WTC11 (cell line): ENCODE data around the gene SULF2. TPM values are rescaled to one million over a fixed set of nuclear protein-coding genes. Genes with fewer than 3 reads are reported as not detected.

Source experiments
- ATAC-seq: fragments of 200-7000 bp; cut with Tn5 transposase; 2 replicates; pipeline ENCODE4 v1.10.0; 2021; ENCODE audit warnings: mild to moderate bottlenecking, moderate library complexity
- CTCF ChIA-PET: fragments of 300-600 bp; sonication (Branson Sonifier 250); formaldehyde crosslinking; loops from one replicate; lab custom pipeline; 2021; ENCODE audit warnings: antibody characterized with exemption; lab: Charles Lee
- POLR2A ChIA-PET: fragments of 350-600 bp; sonication (Branson Sonifier 250); formaldehyde crosslinking; loops from one replicate; lab custom pipeline; 2021; ENCODE audit warnings: antibody characterized with exemption; lab: Charles Lee
- DNase-seq: peaks from one replicate; pipeline ENCODE4 v3.0.0; 2021; ENCODE audit warnings: low spot score
- H3K27ac Mint-ChIP-seq: 2 replicates; pipeline ENCODE4 v1.8.0; 2021; ENCODE audit warnings: mixed read lengths
- H3K27me3 Mint-ChIP-seq: 2 replicates; pipeline ENCODE4 v1.8.0; 2021; ENCODE audit warnings: low read depth, mild to moderate bottlenecking, moderate library complexity, mixed read lengths
- H3K36me3 Mint-ChIP-seq: 2 replicates; pipeline ENCODE4 v1.8.0; 2021; ENCODE audit warnings: mixed read lengths
- H3K4me1 Mint-ChIP-seq: 2 replicates; pipeline ENCODE4 v1.8.0; 2022; ENCODE audit warnings: mixed read lengths
- H3K4me3 Mint-ChIP-seq: 2 replicates; pipeline ENCODE4 v1.8.0; 2021; ENCODE audit warnings: mild to moderate bottlenecking, moderate library complexity, mixed read lengths
- H3K9me3 Mint-ChIP-seq: 2 replicates; pipeline ENCODE4 v1.8.0; 2021; ENCODE audit warnings: mixed read lengths
- ATF1 ChIP-seq: sonication (generic); formaldehyde crosslinking; IDR thresholded peaks from 2 replicates; pipeline ENCODE4 v1.8.1; 2023; ENCODE audit warnings: mild to moderate bottlenecking, moderate library complexity, missing genetic modification reagents
- CREB1 ChIP-seq: sonication (generic); formaldehyde crosslinking; IDR thresholded peaks from 2 replicates; pipeline ENCODE4 v1.8.0; 2023; ENCODE audit warnings: mild to moderate bottlenecking, missing genetic modification reagents
- CREM ChIP-seq: sonication (generic); formaldehyde crosslinking; IDR thresholded peaks from 2 replicates; pipeline ENCODE4 v1.8.1; 2022; ENCODE audit warnings: mild to moderate bottlenecking, missing genetic modification reagents, moderate library complexity
- E2F5 ChIP-seq: sonication (generic); formaldehyde crosslinking; IDR thresholded peaks from 2 replicates; pipeline ENCODE4 v1.8.1; 2022; ENCODE audit warnings: mild to moderate bottlenecking, moderate library complexity, missing genetic modification reagents
- FOXK1 ChIP-seq: sonication (generic); formaldehyde crosslinking; IDR thresholded peaks from 2 replicates; pipeline ENCODE4 v1.8.0; 2022; ENCODE audit warnings: mild to moderate bottlenecking, moderate library complexity, missing genetic modification reagents
- FOXP4 ChIP-seq: sonication (generic); formaldehyde crosslinking; IDR thresholded peaks from 2 replicates; pipeline ENCODE4 v1.8.0; 2022; ENCODE audit warnings: mild to moderate bottlenecking, missing genetic modification reagents
- GABPB1 ChIP-seq: sonication (generic); formaldehyde crosslinking; IDR thresholded peaks from 2 replicates; pipeline ENCODE4 v1.8.1; 2023; ENCODE audit warnings: mild to moderate bottlenecking, missing genetic modification reagents
- KAT7 ChIP-seq: sonication (generic); formaldehyde crosslinking; IDR thresholded peaks from 2 replicates; pipeline ENCODE4 v1.8.1; 2023; ENCODE audit warnings: missing genetic modification reagents, mild to moderate bottlenecking, borderline replicate concordance
- MXD4 ChIP-seq: fragments of 250-450 bp; sonication (Bioruptor Pico); IDR thresholded peaks from 2 replicates; pipeline ENCODE4 v1.8.0; 2021; ENCODE audit warnings: mild to moderate bottlenecking, moderate library complexity, borderline replicate concordance
- NFYB ChIP-seq: sonication (generic); formaldehyde crosslinking; conservative IDR thresholded peaks from 2 replicates; pipeline ENCODE4 v1.8.0; 2022; ENCODE audit warnings: low read depth, missing genetic modification reagents
- OVOL2 ChIP-seq: fragments of 250-450 bp; sonication (Bioruptor Pico); IDR thresholded peaks from 2 replicates; pipeline ENCODE4 v1.9.0; 2021; ENCODE audit warnings: mild to moderate bottlenecking, borderline replicate concordance
- PREB ChIP-seq: sonication (generic); formaldehyde crosslinking; IDR thresholded peaks from 2 replicates; pipeline ENCODE4 v1.8.1; 2022; ENCODE audit warnings: mild to moderate bottlenecking, missing genetic modification reagents, moderate library complexity, borderline replicate concordance
- TEAD1 ChIP-seq: sonication (generic); formaldehyde crosslinking; IDR thresholded peaks from 2 replicates; pipeline ENCODE4 v1.8.0; 2022; ENCODE audit warnings: mild to moderate bottlenecking, missing genetic modification reagents
- ZNF121 ChIP-seq: sonication (generic); formaldehyde crosslinking; IDR thresholded peaks from 2 replicates; pipeline ENCODE4 v1.8.0; 2023; ENCODE audit warnings: missing genetic modification reagents
- ZNF263 ChIP-seq: sonication (generic); formaldehyde crosslinking; IDR thresholded peaks from 2 replicates; pipeline ENCODE4 v1.8.1; 2022; ENCODE audit warnings: low read depth, mild to moderate bottlenecking, moderate library complexity, missing genetic modification reagents
- ZNF423 ChIP-seq: fragments of 250-450 bp; sonication (Bioruptor Pico); IDR thresholded peaks from 2 replicates; pipeline ENCODE4 v2.1.2; 2022; ENCODE audit warnings: mild to moderate bottlenecking, moderate library complexity
- ZSCAN18 ChIP-seq: fragments of 250-450 bp; sonication (Bioruptor Pico); IDR thresholded peaks from 2 replicates; pipeline ENCODE4 v2.1.2; 2022; ENCODE audit warnings: mild to moderate bottlenecking, moderate library complexity
- total RNA-seq: library from RNA; stranded (reverse); gene quantifications from 3 replicates; pipeline ENCODE4 v1.2.3, GENCODE V29; 2021
- TF ChIP-seq, protein P1 (sequence below): fragments of 200-600 bp; IDR thresholded peaks from 2 replicates; pipeline ENCODE4 v1.8.0; 2022; ENCODE audit warnings: antibody characterized with exemption
- TF ChIP-seq, protein P2 (sequence below): sonication (generic); formaldehyde crosslinking; conservative IDR thresholded peaks from 2 replicates; pipeline ENCODE4 v1.8.1; 2023; ENCODE audit warnings: mild to moderate bottlenecking, low read depth, missing genetic modification reagents, moderate library complexity
- TF ChIP-seq, protein P3 (sequence below): sonication (generic); formaldehyde crosslinking; IDR thresholded peaks from 2 replicates; pipeline ENCODE4 v1.8.0; 2022; ENCODE audit warnings: mild to moderate bottlenecking, missing genetic modification reagents

Gene SULF2
- total RNA-seq, 1 experiment from 2014 or later: 36.0 TPM

DNA sequence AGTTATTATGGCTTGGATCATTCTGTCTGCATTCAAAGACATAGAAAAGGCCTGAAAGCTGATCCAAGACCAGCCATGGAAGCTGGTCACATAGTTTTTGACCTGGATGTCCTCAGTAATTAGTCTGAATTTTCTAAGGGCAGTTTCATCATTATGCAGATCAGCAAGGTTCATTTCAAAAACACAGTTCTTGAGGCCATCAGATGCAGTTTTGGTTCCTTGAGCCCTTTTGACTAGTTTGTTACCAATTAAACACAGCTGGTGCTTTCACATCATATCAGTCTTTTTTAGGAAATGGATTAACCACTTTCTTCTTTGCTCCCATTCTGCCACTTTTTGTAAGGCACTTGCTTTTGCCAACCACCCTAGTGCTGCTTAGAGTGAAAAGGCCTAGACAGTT, 154.2 kb downstream of the SULF2 start (continued):
- no peak for TF ChIP-seq ATF1 (CRISPR knock-in tag)

DNA sequence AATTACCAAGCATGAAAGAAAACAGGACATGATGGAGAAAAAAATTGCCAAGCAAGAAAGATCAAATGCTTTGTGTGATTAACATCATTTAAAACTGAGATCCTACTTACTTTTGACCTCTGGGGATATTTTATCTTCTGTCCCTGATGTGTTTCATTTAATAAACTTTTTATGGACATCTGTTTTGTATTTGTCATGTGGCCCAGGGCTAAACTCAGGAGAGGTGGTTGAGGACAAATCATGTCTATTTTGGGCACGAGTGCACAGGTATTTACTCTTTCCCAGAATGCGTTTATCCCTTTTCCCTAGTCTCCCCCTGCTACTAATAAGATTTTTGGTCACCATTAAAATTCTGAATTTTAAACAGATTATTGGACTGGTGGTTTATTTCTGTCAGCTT, 155.4 kb downstream of the SULF2 start:
- TF ChIP-seq, protein P1, sequence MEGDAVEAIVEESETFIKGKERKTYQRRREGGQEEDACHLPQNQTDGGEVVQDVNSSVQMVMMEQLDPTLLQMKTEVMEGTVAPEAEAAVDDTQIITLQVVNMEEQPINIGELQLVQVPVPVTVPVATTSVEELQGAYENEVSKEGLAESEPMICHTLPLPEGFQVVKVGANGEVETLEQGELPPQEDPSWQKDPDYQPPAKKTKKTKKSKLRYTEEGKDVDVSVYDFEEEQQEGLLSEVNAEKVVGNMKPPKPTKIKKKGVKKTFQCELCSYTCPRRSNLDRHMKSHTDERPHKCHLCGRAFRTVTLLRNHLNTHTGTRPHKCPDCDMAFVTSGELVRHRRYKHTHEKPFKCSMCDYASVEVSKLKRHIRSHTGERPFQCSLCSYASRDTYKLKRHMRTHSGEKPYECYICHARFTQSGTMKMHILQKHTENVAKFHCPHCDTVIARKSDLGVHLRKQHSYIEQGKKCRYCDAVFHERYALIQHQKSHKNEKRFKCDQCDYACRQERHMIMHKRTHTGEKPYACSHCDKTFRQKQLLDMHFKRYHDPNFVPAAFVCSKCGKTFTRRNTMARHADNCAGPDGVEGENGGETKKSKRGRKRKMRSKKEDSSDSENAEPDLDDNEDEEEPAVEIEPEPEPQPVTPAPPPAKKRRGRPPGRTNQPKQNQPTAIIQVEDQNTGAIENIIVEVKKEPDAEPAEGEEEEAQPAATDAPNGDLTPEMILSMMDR: no peak
- no peak for TF ChIP-seq KAT7 (CRISPR knock-in tag)
- no peak for TF ChIP-seq CREB1
- TF ChIP-seq OVOL2 (CRISPR knock-in tag): no peak
- TF ChIP-seq NFYB (CRISPR knock-in tag): no peak
- TF ChIP-seq ZSCAN18 (CRISPR knock-in tag): no peak
- TF ChIP-seq GABPB1 (CRISPR knock-in tag): no peak
- TF ChIP-seq E2F5 (CRISPR knock-in tag): no peak
- TF ChIP-seq MXD4 (CRISPR knock-in tag): no peak
- TF ChIP-seq TEAD1: no peak
- TF ChIP-seq, protein P2, sequence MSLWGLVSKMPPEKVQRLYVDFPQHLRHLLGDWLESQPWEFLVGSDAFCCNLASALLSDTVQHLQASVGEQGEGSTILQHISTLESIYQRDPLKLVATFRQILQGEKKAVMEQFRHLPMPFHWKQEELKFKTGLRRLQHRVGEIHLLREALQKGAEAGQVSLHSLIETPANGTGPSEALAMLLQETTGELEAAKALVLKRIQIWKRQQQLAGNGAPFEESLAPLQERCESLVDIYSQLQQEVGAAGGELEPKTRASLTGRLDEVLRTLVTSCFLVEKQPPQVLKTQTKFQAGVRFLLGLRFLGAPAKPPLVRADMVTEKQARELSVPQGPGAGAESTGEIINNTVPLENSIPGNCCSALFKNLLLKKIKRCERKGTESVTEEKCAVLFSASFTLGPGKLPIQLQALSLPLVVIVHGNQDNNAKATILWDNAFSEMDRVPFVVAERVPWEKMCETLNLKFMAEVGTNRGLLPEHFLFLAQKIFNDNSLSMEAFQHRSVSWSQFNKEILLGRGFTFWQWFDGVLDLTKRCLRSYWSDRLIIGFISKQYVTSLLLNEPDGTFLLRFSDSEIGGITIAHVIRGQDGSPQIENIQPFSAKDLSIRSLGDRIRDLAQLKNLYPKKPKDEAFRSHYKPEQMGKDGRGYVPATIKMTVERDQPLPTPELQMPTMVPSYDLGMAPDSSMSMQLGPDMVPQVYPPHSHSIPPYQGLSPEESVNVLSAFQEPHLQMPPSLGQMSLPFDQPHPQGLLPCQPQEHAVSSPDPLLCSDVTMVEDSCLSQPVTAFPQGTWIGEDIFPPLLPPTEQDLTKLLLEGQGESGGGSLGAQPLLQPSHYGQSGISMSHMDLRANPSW (CRISPR knock-in tag): no peak
- no peak for TF ChIP-seq PREB (CRISPR knock-in tag)
- H3K36me3 Mint-ChIP-seq: peaks cover 16% of the 10 kb centered on the region
- H3K9me3 Mint-ChIP-seq: no peaks in the 10 kb centered on the region
- H3K4me1 Mint-ChIP-seq: no peaks in the 10 kb centered on the region
- no peaks in the 10 kb centered on the region for H3K27me3 Mint-ChIP-seq
- no peak overlapping the region for H3K4me3 Mint-ChIP-seq
- CTCF ChIA-PET: no interaction called here
- ATAC-seq (no peak), DNase-seq (no peak)
- POLR2A ChIA-PET: no interaction called here
- no peak overlapping the region for H3K27ac Mint-ChIP-seq

- Mint-ChIP-seq H3K4me3 (no peak overlapping the region), H3K27me3 (no peaks in the 10 kb centered on the region), H3K4me1 (peaks cover 9% of the 10 kb centered on the region), H3K27ac (no peak overlapping the region), H3K9me3 (no peaks in the 10 kb centered on the region), H3K36me3 (peaks cover 17% of the 10 kb centered on the region)
- ChIA-PET CTCF (no interaction called here), POLR2A (no interaction called here)
- ATAC-seq (no peak), DNase-seq (no peak)
- no peak for TF ChIP-seq PREB (CRISPR knock-in tag)
- TF ChIP-seq ZNF263 (CRISPR knock-in tag): no peak
- no peak for TF ChIP-seq ZNF121 (CRISPR knock-in tag)
- no peak for TF ChIP-seq CREM (CRISPR knock-in tag)
- TF ChIP-seq ATF1 (CRISPR knock-in tag): no peak
- TF ChIP-seq, protein P3, sequence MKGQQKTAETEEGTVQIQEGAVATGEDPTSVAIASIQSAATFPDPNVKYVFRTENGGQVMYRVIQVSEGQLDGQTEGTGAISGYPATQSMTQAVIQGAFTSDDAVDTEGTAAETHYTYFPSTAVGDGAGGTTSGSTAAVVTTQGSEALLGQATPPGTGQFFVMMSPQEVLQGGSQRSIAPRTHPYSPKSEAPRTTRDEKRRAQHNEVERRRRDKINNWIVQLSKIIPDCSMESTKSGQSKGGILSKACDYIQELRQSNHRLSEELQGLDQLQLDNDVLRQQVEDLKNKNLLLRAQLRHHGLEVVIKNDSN (CRISPR knock-in tag): no peak
- TF ChIP-seq FOXK1 (CRISPR knock-in tag): no peak
- TF ChIP-seq FOXP4: no peak
- TF ChIP-seq ZNF423 (CRISPR knock-in tag): no peak
Measured at GRCh38 chr20:47627540-47627939, 157.7 kb downstream of the SULF2 start.
